Measurements from ENCODE around the gene ARHGAP24.

GRCh38 chr4:85611661-85612060 is 136.7 kb downstream of the ARHGAP24 start:
- TF ChIP-seq CTCF (conservative IDR thresholded peaks at IDR 0.05 in 1 of 2, IDR thresholded peaks at IDR 0.05 in 1 of 2; ENCODE audit: extremely low read depth in 1 of 2, insufficient read depth in 1 of 2, low read depth in 1 of 2, low read length in 2 of 2) (no peak), EZH2 (IDR thresholded peaks at IDR 0.05; ENCODE audit: borderline replicate concordance, low read length) (no peak)

Data from mammary epithelial cell (primary cell).